GM12873 (cell line): Measurements from ENCODE around the gene SLC5A8.

ENCODE experiments used
- TF ChIP-seq, protein P1 (sequence below): IDR thresholded peaks from 2 replicates; pipeline ENCODE4 v1.5.1; 2012; ENCODE audit warnings: low read depth, mild to moderate bottlenecking, moderate library complexity, low read length, control low read depth; ENCODE audit not compliant: insufficient read depth; ENCODE audit errors: missing control alignments

The SLC5A8 gene

GRCh38 chr12:101116911-101117310 lies 93.1 kb downstream of the SLC5A8 start:
- TF ChIP-seq, protein P1, sequence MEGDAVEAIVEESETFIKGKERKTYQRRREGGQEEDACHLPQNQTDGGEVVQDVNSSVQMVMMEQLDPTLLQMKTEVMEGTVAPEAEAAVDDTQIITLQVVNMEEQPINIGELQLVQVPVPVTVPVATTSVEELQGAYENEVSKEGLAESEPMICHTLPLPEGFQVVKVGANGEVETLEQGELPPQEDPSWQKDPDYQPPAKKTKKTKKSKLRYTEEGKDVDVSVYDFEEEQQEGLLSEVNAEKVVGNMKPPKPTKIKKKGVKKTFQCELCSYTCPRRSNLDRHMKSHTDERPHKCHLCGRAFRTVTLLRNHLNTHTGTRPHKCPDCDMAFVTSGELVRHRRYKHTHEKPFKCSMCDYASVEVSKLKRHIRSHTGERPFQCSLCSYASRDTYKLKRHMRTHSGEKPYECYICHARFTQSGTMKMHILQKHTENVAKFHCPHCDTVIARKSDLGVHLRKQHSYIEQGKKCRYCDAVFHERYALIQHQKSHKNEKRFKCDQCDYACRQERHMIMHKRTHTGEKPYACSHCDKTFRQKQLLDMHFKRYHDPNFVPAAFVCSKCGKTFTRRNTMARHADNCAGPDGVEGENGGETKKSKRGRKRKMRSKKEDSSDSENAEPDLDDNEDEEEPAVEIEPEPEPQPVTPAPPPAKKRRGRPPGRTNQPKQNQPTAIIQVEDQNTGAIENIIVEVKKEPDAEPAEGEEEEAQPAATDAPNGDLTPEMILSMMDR, result no peak

GRCh38 chr12:101115326-101115725 lies 94.7 kb downstream of the SLC5A8 start:
- TF ChIP-seq, protein P1, result no peak

GRCh38 chr12:101111441-101111840 lies 98.6 kb downstream of the SLC5A8 start:
- TF ChIP-seq, protein P1, result no peak

- TF ChIP-seq, protein P1, result no peak
Observed at GRCh38 chr12:101110866-101111265, 99.2 kb downstream of the SLC5A8 start.

DNA sequence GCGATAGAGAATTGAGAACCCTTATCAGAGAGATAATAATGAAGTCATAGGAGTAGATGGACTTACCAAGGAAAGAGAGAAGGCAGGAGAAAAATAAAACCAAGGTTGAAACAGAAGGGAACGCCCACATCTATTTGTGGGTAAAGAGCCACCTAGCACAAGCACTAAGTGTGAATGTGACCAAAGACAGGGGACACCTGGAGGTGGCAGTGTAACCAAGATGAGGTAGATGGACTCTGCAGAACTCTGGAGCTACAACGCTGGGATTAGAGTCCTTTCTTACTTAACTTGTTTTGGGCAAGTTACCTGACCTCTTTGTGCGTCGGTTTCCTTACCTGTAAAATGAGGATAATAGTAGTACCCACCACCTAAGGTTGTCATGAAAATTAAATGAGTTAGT lies 101.9 kb downstream of the SLC5A8 start:
- TF ChIP-seq, protein P1, result peak; percentile 6

GRCh38 chr12:101107032-101107763 lies 102.8 kb downstream of the SLC5A8 start:
- TF ChIP-seq, protein P1, result no peak
